ENCODE data around the gene CNTRL. TPM values are rescaled to one million over a fixed set of nuclear protein-coding genes. Genes with fewer than 3 reads are reported as not detected.

The CNTRL gene
- total RNA-seq, 1 experiment from 2014 or later: 13.4 TPM

DNA sequence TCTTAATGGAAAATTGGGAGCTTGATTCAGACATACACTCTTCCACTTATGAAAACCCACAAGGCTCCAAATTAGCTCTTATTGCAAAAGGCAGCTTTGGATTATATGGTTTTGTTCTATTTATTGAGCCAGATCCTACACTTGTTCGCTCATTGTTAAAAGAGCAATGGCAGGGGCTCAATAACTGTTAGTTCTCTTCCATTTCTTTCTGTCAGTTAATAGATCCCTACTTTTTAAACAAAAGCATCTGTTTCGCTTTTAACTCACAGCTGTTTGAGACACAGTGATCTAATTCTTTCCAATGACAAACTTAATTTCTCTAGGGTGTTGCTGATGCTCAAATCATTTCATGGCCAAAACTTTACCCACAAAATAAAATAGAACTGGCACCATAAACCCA lies 36.4 kb upstream of the CNTRL start:
- H3K9me3 ChIP-seq (ENCODE audit: control insufficient read depth in 1 of 2, insufficient read depth in 1 of 2, low read depth in 1 of 2, low read length in 2 of 2): no peaks in the 10 kb centered on the region
- ChIA-PET RAD21 (ENCODE audit: low non-redundant PET in 1 of 2, low total read pairs in 2 of 2, uncharacterized antibody in 2 of 2, unreplicated experiment in 2 of 2) (no interaction called here), POLR2A (no interaction called here), CTCF (interaction anchor here (6.3 kb wide), 1 partner anchor 21 kb away, joined by 25 read pairs; no protein-coding TSS in a partner anchor)
- no peak overlapping the region for H3K27ac ChIP-seq (ENCODE audit: low read depth, low read length)
- H4K20me1 ChIP-seq (ENCODE audit: insufficient read depth): no peaks in the 10 kb centered on the region
- H3K4me3 ChIP-seq (replicated peaks in 1 of 2; ENCODE audit: low read depth in 1 of 2, low read length in 2 of 2): no peak overlapping the region
- H3K9me2 ChIP-seq (ENCODE audit: insufficient read depth): no peaks in the 10 kb centered on the region
- H3K79me2 ChIP-seq (ENCODE audit: insufficient read depth, low read length): no peaks in the 10 kb centered on the region
- intact Hi-C loops (cut with micrococcal nuclease): no loop called here
- ATAC-seq (no peak), DNase-seq (ENCODE audit: low read depth, low spot score) (no peak)
- no peaks in the 10 kb centered on the region for H3K36me3 ChIP-seq (ENCODE audit: control insufficient read depth in 1 of 2, insufficient read depth in 2 of 2, low read length in 2 of 2)
- BruUV-seq (replicated peaks): no TSS peak
- peaks cover 4 to 7% of the 10 kb centered on the region in 2 experiments; a peak in 3 of 4 replicates for H3K4me1 ChIP-seq (ENCODE audit: control insufficient read depth in 1 of 2, insufficient read depth in 2 of 2, low read length in 2 of 2)
- H2AFZ ChIP-seq (ENCODE audit: low read depth, low read length, poor library complexity, severe bottlenecking): no peak overlapping the region
- TF ChIP-seq, protein P1, sequence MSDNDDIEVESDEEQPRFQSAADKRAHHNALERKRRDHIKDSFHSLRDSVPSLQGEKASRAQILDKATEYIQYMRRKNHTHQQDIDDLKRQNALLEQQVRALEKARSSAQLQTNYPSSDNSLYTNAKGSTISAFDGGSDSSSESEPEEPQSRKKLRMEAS (IDR thresholded peaks at IDR 0.05): no peak
- no peak for TF ChIP-seq POLR2AphosphoS5 (IDR thresholded peaks at IDR 0.05; ENCODE audit: low read depth, low read length)
- TF ChIP-seq YY1 (IDR thresholded peaks at IDR 0.05; ENCODE audit: extremely low read depth, insufficient replicate concordance, low read depth, low read length): no peak
- no peak for TF ChIP-seq ZNF274 (IDR thresholded peaks at IDR 0.05; ENCODE audit: low read depth, low read length)
- TF ChIP-seq EZH2phosphoT487 (IDR thresholded peaks at IDR 0.05; ENCODE audit: borderline replicate concordance): no peak
- no peak overlapping the region for H3K9ac ChIP-seq (ENCODE audit: low read length)
- H3K4me2 ChIP-seq (ENCODE audit: low read length): no peak overlapping the region
- no peaks in the 10 kb centered on the region for H3K27me3 ChIP-seq (ENCODE audit: insufficient read depth, low read length)

DNA sequence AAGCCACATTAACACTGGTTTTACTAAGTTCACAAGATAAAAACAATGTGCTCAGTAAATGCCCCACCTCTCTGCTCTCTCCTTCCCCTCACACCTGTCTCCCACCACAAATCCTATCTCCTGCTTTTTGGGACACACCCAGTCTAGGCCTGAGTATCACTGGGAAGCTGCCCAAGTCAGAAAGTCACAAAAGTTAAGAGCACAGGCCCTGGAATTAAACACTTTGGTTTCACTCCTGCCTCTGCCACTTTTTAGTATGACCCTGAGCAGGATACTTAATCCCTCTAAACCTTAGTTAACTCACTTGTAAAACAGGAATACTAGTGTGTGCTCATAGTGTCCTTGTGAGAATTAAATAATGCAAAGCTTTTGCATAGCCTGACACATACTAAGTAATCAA lies 36.0 kb upstream of the CNTRL start:
- no peak for TF ChIP-seq CBX3 (IDR thresholded peaks at IDR 0.05; ENCODE audit: low read depth)
- H3K9me2 ChIP-seq (ENCODE audit: insufficient read depth): no peaks in the 10 kb centered on the region
- H3K9me3 ChIP-seq (ENCODE audit: control insufficient read depth in 1 of 2, insufficient read depth in 1 of 2, low read depth in 1 of 2, low read length in 2 of 2): no peaks in the 10 kb centered on the region
- ChIA-PET CTCF (interaction anchor here (6.3 kb wide), 1 partner anchor 21 kb away, joined by 25 read pairs; no protein-coding TSS in a partner anchor), RAD21 (ENCODE audit: low non-redundant PET in 1 of 2, low total read pairs in 2 of 2, uncharacterized antibody in 2 of 2, unreplicated experiment in 2 of 2) (no interaction called here), POLR2A (no interaction called here)
- BruUV-seq (replicated peaks): no TSS peak
- H3K4me1 ChIP-seq (ENCODE audit: control insufficient read depth in 1 of 2, insufficient read depth in 2 of 2, low read length in 2 of 2): peaks cover 4 to 7% of the 10 kb centered on the region in 2 experiments; a peak in 3 of 4 replicates
- no peak overlapping the region for H3K27ac ChIP-seq (ENCODE audit: low read depth, low read length)
- H3K36me3 ChIP-seq (ENCODE audit: control insufficient read depth in 1 of 2, insufficient read depth in 2 of 2, low read length in 2 of 2): no peaks in the 10 kb centered on the region
- DNase-seq (ENCODE audit: low read depth, low spot score) (no peak), ATAC-seq (no peak)
- intact Hi-C loops (cut with micrococcal nuclease): no loop called here
- no peaks in the 10 kb centered on the region for H3K27me3 ChIP-seq (ENCODE audit: insufficient read depth, low read length)
- no peak overlapping the region for H3K4me2 ChIP-seq (ENCODE audit: low read length)
- no peaks in the 10 kb centered on the region for H3K79me2 ChIP-seq (ENCODE audit: insufficient read depth, low read length)
- H3K9ac ChIP-seq (ENCODE audit: low read length): no peak overlapping the region
- H3K4me3 ChIP-seq (replicated peaks in 1 of 2; ENCODE audit: low read depth in 1 of 2, low read length in 2 of 2): no peak overlapping the region
- H4K20me1 ChIP-seq (ENCODE audit: insufficient read depth): no peaks in the 10 kb centered on the region
- no peak overlapping the region for H2AFZ ChIP-seq (ENCODE audit: low read depth, low read length, poor library complexity, severe bottlenecking)
